ENCODE measurements around the gene GSTM2.

DNA sequence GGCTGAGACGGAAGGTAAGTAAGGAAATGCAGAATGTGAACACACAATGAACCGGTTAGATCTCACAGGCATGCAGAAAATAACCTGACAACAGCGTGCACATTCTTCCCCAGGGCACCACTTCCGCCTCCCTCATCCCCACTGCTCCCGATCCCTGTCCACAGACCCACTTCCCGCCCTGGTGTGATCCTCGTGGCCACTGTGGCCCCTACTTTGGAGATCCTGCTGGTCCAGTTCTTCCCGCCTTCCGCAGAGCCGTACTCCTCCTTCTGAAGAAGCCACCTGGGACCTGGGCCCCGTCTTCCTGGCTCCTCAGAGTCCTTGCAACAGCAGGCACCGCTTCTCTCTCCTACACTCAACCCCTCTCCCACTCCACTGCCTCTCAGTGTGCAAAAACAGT is 13.3 kb upstream of the GSTM2 start:
- TF ChIP-seq, protein P1, sequence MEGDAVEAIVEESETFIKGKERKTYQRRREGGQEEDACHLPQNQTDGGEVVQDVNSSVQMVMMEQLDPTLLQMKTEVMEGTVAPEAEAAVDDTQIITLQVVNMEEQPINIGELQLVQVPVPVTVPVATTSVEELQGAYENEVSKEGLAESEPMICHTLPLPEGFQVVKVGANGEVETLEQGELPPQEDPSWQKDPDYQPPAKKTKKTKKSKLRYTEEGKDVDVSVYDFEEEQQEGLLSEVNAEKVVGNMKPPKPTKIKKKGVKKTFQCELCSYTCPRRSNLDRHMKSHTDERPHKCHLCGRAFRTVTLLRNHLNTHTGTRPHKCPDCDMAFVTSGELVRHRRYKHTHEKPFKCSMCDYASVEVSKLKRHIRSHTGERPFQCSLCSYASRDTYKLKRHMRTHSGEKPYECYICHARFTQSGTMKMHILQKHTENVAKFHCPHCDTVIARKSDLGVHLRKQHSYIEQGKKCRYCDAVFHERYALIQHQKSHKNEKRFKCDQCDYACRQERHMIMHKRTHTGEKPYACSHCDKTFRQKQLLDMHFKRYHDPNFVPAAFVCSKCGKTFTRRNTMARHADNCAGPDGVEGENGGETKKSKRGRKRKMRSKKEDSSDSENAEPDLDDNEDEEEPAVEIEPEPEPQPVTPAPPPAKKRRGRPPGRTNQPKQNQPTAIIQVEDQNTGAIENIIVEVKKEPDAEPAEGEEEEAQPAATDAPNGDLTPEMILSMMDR (IDR thresholded peaks at IDR 0.05; ENCODE audit: low read depth, low read length, missing input control), result no peak
- TF ChIP-seq YY1 (IDR thresholded peaks at IDR 0.05) (no peak), TAF1 (conservative IDR thresholded peaks at IDR 0.05) (no peak)

Data from liver (tissue), 3 donors.